SK-N-SH (cell line): Measurements from ENCODE around the gene ITGA8.

Source experiments
- CTCF ChIP-seq: fragments of 200-600 bp; sonication (generic); IDR thresholded peaks from 2 replicates; pipeline ENCODE4 v1.6.1; 2017; ENCODE audit warnings: antibody characterized with exemption, mild to moderate bottlenecking, moderate library complexity
- EP300 ChIP-seq, 2 experiments: IDR thresholded peaks; 2 replicates each; pipeline versions ENCODE4 v1.4.0 to v1.6.1; 2012; ENCODE audit warnings: borderline replicate concordance in 1 of 2, low read depth in 1 of 2, low read length in 1 of 2
- JUND ChIP-seq: IDR thresholded peaks from 2 replicates; pipeline ENCODE4 v1.4.0; 2012
- MXI1 ChIP-seq: IDR thresholded peaks from 2 replicates; pipeline ENCODE4 v1.6.1; 2012; ENCODE audit warnings: mild to moderate bottlenecking, low read depth, low read length, improper control_type of control experiment
- NRF1 ChIP-seq: IDR thresholded peaks from 2 replicates; pipeline ENCODE4 v1.6.1; 2012; ENCODE audit warnings: low read depth, mild to moderate bottlenecking, low read length
- POLR2AphosphoS5 ChIP-seq: IDR thresholded peaks from 2 replicates; pipeline ENCODE4 v1.6.1; 2012; ENCODE audit warnings: low read depth, low read length
- RAD21 ChIP-seq: IDR thresholded peaks from 2 replicates; pipeline ENCODE4 v1.6.1; 2012; ENCODE audit warnings: mild to moderate bottlenecking, low read length
- TAF1 ChIP-seq: IDR thresholded peaks from 2 replicates; pipeline ENCODE4 v1.6.1; 2012; ENCODE audit warnings: low read depth, mild to moderate bottlenecking, low read length, moderate library complexity, borderline replicate concordance

GRCh38 chr10:15661574-15661973 lies 58.1 kb downstream of the ITGA8 start:
- TF ChIP-seq MXI1, result no peak
- no peak for TF ChIP-seq POLR2AphosphoS5
- no peak for TF ChIP-seq TAF1
- TF ChIP-seq JUND, result no peak
- no peak for TF ChIP-seq CTCF
- no peak for TF ChIP-seq RAD21
- TF ChIP-seq NRF1, result no peak
- TF ChIP-seq EP300 (IDR thresholded peaks at IDR 0.05; ENCODE audit: borderline replicate concordance in 1 of 2, low read depth in 1 of 2, low read length in 1 of 2), result no peak
